Measurements from ENCODE around the gene RBCK1.
"Not testable (repeated sequence)": the region's sequence is repeated elsewhere in the genome, so short reads cannot be mapped to it uniquely, and the experiment has no call there.

Gene RBCK1

DNA sequence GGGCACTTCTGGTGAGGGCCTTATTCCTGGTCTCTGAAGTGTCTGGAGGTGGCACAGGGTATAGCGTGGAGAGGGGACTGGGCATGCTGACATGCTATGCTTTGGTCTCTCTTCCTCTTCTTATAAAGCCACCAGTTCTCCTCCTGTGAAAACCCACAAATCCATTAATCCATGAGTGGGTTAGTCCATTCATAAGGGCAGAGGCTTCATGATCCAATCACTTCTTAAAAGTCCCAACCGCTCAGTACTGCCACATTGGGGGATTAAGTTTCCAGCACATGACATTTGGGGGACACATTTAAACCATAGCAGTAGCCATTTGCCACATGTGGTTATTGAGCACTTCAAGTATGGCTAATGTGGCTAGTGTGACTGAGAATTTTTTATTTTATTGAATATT lies 31.3 kb upstream of the RBCK1 start:
- DNase-seq = no peak

DNA sequence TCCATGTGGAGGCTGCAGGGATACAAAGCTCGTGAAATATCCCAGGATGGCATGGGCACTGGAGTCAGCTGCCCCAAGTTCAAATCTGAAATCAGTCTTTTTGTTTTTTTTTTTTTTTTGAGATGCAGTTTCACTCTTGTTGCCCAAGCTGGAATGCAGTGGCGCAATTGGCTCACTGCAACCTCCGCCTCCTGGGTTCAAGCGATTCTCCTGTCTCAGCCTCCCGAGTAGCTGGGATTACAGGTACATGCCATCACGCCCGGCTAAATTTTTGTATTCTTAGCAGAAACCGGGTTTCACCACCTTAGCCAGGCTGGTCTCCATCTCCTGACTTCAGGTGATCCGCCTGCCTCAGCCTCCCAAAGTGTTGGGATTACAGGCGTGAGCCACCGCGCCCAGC lies 30.5 kb upstream of the RBCK1 start:
- not testable (repeated sequence) for DNase-seq

DNA sequence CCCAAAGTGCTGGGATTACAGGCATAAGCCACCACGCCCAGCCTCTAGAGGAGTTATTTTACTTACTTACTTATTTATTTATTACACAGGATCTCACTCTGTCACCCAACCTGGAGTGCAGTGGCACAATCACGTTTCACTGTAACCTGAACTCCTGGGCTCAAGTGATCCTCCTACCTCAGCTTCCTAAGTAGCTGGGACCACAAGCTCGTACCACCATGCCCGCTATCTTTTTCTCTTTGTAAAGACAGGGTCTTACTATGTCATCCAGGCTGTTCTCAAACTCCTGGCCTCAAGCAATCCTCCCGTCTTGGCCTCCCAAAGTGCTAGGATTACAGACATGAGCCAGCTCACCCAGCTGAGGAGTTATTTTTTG lies 29.1 kb upstream of the RBCK1 start:
- no peak for DNase-seq

DNA sequence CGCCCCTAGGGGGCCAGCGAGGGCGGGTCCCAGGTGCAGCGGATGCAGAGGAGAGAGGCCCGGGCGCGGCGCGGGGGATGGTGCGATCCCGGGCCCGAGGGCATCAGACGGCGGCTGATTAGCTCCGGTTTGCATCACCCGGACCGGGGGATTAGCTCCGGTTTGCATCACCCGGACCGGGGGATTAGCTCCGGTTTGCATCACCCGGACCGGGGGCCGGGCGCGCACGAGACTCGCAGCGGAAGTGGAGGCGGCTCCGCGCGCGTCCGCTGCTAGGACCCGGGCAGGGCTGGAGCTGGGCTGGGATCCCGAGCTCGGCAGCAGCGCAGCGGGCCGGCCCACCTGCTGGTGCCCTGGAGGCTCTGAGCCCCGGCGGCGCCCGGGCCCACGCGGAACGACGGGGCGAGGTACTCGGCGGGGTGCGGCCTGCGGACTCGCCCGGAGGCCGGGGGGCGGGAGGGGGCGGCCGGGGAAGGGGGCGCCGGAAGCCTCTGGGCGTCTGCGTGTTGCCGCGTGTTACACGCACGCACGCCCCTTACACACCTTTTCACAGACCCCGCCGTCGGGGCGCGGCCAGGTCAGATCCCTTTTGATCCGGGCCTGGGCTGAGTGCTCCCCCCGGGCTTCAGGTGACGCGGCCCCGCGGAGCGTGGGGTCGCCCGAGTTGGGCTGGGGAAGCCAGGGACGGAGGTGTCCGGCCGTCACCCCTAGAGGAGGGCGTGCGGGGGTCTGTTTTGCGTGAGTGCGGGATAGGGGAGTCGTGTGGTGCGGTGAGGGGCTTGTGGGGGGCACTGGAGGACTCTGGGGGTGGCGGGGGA lies 27.1 kb upstream of the RBCK1 start:
- peak; percentile 34 for DNase-seq

- no peak for DNase-seq
Measured at GRCh38 chr20:381581-382290, 26.4 kb upstream of the RBCK1 start.

DNA sequence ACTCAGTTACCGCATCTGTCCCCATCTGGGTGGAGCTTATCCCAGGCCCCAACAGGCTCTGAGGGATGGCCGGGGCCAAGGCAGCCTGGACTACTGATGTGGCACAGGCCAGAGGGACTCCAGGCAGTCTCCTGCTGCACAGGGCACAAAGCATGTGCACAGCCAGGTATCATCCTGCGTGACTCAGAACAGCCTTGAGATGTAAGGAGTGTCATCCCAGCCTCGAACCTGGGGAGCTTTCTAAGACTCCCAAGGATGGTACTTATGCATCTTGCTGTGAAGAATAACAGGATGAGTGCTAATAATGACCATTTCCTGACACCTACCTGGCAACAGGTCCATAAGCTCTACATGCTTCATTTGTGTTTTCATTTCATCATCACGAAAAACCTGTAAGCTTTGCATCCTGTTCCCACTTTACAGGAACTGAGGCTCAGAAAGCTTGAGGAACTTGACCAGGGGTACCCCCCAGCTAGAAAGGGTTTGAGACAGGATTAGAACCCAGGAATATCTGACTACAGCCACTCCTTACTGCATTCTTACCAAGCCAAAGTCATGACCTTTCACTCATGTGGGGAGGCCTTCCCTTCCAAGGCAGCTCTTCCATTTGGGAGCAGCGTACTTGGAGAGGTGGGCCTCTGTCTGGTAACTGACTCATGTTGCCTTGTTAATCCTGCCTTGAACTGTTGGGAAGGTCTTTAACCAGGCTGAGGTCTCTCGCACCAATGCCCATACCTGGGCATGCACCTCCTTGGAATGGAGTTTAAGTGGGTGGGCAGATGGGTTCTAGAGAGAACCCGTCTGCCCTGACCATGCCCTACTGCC lies 25.6 kb upstream of the RBCK1 start:
- no peak for DNase-seq

- DNase-seq = no peak
Measured at GRCh38 chr20:383889-384288, 24.2 kb upstream of the RBCK1 start.

DNA sequence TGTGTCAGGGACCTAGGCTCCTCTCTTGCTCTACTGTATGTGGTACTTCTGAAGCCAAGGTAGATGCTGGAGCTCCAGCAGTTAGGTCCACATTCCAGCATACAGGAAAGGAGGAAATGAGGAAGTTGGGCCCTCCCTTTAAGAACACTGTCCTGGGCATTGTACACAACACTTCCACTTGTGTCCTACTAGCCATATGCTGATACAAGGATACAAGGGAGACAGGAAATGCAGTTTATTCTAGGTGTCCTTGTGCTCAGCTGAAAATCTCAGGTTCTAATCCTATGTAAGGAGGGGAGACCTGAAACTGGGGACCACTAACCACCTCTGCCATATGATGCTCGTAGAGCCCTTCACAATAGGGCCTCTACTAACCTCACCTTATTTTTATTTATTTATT lies 23.4 kb upstream of the RBCK1 start:
- DNase-seq = no peak

- no peak for DNase-seq
Measured at GRCh38 chr20:385448-385847, 22.7 kb upstream of the RBCK1 start.

- DNase-seq = not testable (repeated sequence)
Measured at GRCh38 chr20:386634-387033, 21.5 kb upstream of the RBCK1 start.

DNA sequence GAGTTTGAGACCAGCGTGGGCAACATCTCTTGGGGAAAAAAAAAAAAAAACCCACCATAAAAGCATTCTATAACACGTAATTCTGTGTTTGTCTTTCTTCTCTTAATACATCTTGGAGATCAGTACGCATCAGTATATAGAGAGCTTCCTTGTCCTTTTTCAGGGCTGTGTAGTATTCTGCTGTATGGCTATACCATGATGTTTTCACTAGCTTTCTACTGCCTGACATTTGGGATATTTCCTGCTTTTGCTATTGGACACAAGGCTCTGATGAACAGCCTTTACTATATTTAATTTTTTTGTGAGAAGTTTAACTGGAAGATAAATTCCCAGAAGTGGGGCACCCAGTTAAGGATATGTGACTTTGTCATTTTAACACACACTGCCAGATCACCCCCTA lies 20.6 kb upstream of the RBCK1 start:
- no peak for DNase-seq

DNA sequence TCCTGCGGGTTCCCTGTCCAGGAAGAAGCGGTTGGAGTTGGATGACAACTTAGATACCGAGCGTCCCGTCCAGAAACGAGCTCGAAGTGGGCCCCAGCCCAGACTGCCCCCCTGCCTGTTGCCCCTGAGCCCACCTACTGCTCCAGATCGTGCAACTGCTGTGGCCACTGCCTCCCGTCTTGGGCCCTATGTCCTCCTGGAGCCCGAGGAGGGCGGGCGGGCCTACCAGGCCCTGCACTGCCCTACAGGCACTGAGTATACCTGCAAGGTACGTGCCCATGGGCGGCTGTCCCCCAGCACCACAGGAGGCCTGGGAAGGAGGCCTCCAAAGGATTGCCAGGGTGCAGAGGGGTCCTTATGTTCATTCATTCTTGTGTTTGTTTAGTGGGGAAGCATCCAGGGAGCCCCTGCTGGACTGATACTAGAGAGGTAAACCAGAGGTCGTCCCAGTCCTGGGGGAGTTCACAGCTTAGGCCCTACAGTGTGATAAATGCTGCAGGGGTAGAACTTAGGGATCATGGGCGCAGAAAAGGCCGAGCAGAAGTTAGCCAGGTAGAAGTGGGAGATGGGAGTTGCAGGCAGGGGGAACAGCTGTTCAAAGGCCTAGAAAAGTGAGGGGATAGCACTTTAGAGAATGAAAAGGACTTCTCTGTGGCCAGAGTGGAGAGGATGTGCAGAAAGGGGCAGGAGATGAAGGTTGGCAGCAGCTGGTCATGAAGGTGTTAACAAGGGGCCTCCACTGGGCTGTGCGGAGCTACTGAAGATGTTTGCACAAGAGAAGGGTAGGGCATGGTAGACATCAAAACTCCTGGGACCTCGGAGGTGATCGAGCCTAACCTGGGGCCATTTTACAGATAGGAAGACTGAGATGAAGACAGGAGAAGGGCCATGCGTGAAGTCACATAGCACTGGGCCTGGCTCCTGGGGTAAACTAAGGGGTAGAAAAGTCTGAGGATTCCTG lies 19.8 kb upstream of the RBCK1 start:
- DNase-seq = no peak

- DNase-seq = no peak
Measured at GRCh38 chr20:389220-389619, 18.9 kb upstream of the RBCK1 start.

GRCh38 chr20:391041-391711 lies 16.9 kb upstream of the RBCK1 start:
- no peak for DNase-seq

DNA sequence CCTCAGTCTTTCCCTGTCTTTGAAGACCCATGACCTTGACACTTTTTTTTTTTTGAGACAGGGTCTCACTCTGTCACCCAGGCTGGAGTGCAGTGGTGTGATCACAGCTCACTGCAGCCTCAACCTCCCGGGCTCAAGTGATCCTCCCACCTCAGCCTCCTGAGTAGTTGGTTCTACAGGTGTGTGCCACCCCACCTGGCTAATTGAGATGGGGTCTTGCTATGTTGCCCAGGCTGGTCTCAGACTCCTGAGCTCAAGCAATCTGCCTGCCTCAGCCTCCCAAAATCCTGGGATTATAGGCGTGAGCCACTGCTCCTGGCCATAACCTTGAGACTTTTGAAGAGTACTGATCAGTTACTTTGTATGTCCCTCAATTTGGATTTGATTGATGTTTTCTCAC lies 14.8 kb upstream of the RBCK1 start:
- DNase-seq = not testable (repeated sequence)

- no peak for DNase-seq
Measured at GRCh38 chr20:396252-396618, 11.9 kb upstream of the RBCK1 start.

- no peak for DNase-seq
Measured at GRCh38 chr20:396619-397431, 11.3 kb upstream of the RBCK1 start.

- no peak for DNase-seq
Measured at GRCh38 chr20:397432-398237, 10.5 kb upstream of the RBCK1 start.

GRCh38 chr20:399182-399707 lies 8.9 kb upstream of the RBCK1 start:
- DNase-seq = no peak

GRCh38 chr20:400128-400453 lies 8.0 kb upstream of the RBCK1 start:
- no peak for DNase-seq
